ENCODE data around the gene ASTN2. TPM values are rescaled to one million over a fixed set of nuclear protein-coding genes. Genes with fewer than 3 reads are reported as not detected.

Gene ASTN2
- total RNA-seq, 1 donor from 2014 or later = 29.0 TPM

GRCh38 chr9:116939614-116940013 is 475.2 kb downstream of the ASTN2 start:
- Mint-ChIP-seq H3K27ac (no peak overlapping the region), H3K4me1 (ENCODE audit: low read depth) (no peaks in the 10 kb centered on the region), H3K36me3 (ENCODE audit: insufficient read depth) (no peaks in the 10 kb centered on the region)

GRCh38 chr9:116939161-116939560 is 475.7 kb downstream of the ASTN2 start:
- no peak for TF ChIP-seq CTCF (IDR thresholded peaks at IDR 0.05; ENCODE audit: unreplicated experiment)
- DNase-seq (ENCODE audit: low spot score, unreplicated experiment) = no peak
- H3K27ac Mint-ChIP-seq = no peak overlapping the region
- no peaks in the 10 kb centered on the region for H3K27me3 Mint-ChIP-seq
- no peaks in the 10 kb centered on the region for H3K4me1 Mint-ChIP-seq (ENCODE audit: low read depth)
- H3K4me3 Mint-ChIP-seq (ENCODE audit: low read depth) = no peak overlapping the region
- H3K36me3 Mint-ChIP-seq (ENCODE audit: insufficient read depth) = no peaks in the 10 kb centered on the region
- peaks cover 3% of the 10 kb centered on the region for H3K9me3 Mint-ChIP-seq (ENCODE audit: low read depth)

More at GRCh38 chr9:116939614-116940013, 475.2 kb downstream of the ASTN2 start:
- no peak for DNase-seq (ENCODE audit: low spot score, unreplicated experiment)
- no peak for TF ChIP-seq CTCF (IDR thresholded peaks at IDR 0.05; ENCODE audit: unreplicated experiment)
- Mint-ChIP-seq H3K9me3 (ENCODE audit: low read depth) (peaks cover 3% of the 10 kb centered on the region), H3K4me3 (ENCODE audit: low read depth) (no peak overlapping the region), H3K27me3 (no peaks in the 10 kb centered on the region)

- H3K36me3 Mint-ChIP-seq (ENCODE audit: insufficient read depth) = no peaks in the 10 kb centered on the region
- no peaks in the 10 kb centered on the region for H3K27me3 Mint-ChIP-seq
- H3K4me3 Mint-ChIP-seq (ENCODE audit: low read depth) = no peak overlapping the region
Measured at GRCh38 chr9:116937361-116937760, 477.5 kb downstream of the ASTN2 start.

GRCh38 chr9:116935149-116935897 is 479.5 kb downstream of the ASTN2 start:
- no peak for TF ChIP-seq CTCF (IDR thresholded peaks at IDR 0.05; ENCODE audit: unreplicated experiment)
- H3K27ac Mint-ChIP-seq = no peak overlapping the region
- H3K36me3 Mint-ChIP-seq (ENCODE audit: insufficient read depth) = no peaks in the 10 kb centered on the region

More at GRCh38 chr9:116937361-116937760, 477.5 kb downstream of the ASTN2 start:
- TF ChIP-seq CTCF (IDR thresholded peaks at IDR 0.05; ENCODE audit: unreplicated experiment) = no peak
- no peak for DNase-seq (ENCODE audit: low spot score, unreplicated experiment)
- Mint-ChIP-seq H3K4me1 (ENCODE audit: low read depth) (no peaks in the 10 kb centered on the region), H3K27ac (no peak overlapping the region), H3K9me3 (ENCODE audit: low read depth) (peaks cover 3% of the 10 kb centered on the region)

GRCh38 chr9:116934131-116934530 is 480.7 kb downstream of the ASTN2 start:
- H3K27ac Mint-ChIP-seq = no peak overlapping the region
- no peak for TF ChIP-seq CTCF (IDR thresholded peaks at IDR 0.05; ENCODE audit: unreplicated experiment)
- H3K27me3 Mint-ChIP-seq = peaks cover 7% of the 10 kb centered on the region
- DNase-seq (ENCODE audit: low spot score, unreplicated experiment) = no peak
- H3K4me3 Mint-ChIP-seq (ENCODE audit: low read depth) = no peak overlapping the region
- no peaks in the 10 kb centered on the region for H3K36me3 Mint-ChIP-seq (ENCODE audit: insufficient read depth)
- peaks cover 7% of the 10 kb centered on the region for H3K4me1 Mint-ChIP-seq (ENCODE audit: low read depth)
- H3K9me3 Mint-ChIP-seq (ENCODE audit: low read depth) = peaks cover 3% of the 10 kb centered on the region

More at GRCh38 chr9:116935149-116935897, 479.5 kb downstream of the ASTN2 start:
- Mint-ChIP-seq H3K27me3 (peaks cover 7% of the 10 kb centered on the region), H3K4me3 (ENCODE audit: low read depth) (no peak overlapping the region), H3K4me1 (ENCODE audit: low read depth) (no peaks in the 10 kb centered on the region), H3K9me3 (ENCODE audit: low read depth) (peaks cover 3% of the 10 kb centered on the region)
- no peak for DNase-seq (ENCODE audit: low spot score, unreplicated experiment)

All from progenitor cell of endocrine pancreas (in vitro differentiated cells).